ENCODE results near the gene NT5C1A.

NT5C1A gene

DNA sequence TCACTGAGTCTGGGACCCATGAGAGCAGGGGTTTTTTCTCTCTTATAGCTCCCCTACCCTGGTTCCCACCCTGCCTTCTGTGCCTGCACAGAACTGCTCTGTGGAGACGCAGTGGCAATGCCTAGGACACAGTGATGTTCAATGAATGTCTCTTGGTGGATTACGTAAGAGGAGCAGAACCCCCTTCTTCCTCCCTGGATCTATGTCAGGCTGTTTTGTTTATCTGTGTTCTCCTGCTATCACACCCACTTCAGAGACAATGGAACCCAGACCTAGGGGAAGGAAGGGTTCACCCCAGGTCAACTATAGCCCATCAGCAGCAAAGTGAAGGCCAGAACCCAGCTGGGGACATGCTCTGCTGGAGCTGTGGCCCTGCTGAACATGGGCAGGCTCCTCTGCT is 17.3 kb upstream of the NT5C1A start:
- TF ChIP-seq ZFX (IDR thresholded peaks at IDR 0.05; ENCODE audit: borderline replicate concordance) = no peak
- TF ChIP-seq, protein P1, sequence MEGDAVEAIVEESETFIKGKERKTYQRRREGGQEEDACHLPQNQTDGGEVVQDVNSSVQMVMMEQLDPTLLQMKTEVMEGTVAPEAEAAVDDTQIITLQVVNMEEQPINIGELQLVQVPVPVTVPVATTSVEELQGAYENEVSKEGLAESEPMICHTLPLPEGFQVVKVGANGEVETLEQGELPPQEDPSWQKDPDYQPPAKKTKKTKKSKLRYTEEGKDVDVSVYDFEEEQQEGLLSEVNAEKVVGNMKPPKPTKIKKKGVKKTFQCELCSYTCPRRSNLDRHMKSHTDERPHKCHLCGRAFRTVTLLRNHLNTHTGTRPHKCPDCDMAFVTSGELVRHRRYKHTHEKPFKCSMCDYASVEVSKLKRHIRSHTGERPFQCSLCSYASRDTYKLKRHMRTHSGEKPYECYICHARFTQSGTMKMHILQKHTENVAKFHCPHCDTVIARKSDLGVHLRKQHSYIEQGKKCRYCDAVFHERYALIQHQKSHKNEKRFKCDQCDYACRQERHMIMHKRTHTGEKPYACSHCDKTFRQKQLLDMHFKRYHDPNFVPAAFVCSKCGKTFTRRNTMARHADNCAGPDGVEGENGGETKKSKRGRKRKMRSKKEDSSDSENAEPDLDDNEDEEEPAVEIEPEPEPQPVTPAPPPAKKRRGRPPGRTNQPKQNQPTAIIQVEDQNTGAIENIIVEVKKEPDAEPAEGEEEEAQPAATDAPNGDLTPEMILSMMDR (IDR thresholded peaks at IDR 0.05) = no peak
- H3K27ac ChIP-seq = no peak overlapping the region

DNA sequence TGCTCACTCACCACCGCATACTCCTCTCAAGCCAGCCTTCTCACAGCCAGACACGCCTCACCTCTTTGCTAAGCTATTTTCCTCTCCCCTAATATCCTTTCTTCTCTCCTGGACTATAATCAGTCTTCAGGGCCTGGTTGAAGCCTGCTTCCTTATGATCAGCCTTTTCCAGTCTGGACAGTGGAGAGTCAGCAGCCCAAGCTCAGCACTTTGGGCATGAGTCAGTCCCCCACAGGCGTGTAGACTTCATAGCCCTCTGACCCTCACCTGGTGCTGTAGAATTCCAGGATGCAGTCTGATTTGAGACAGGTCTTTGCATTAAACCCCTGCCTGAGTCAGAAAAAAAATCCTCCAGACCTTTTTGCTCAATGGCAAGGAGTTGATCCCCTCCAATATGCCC is 16.8 kb upstream of the NT5C1A start:
- TF ChIP-seq, protein P1 (IDR thresholded peaks at IDR 0.05) = no peak
- TF ChIP-seq ZFX (IDR thresholded peaks at IDR 0.05; ENCODE audit: borderline replicate concordance) = no peak
- H3K27ac ChIP-seq = no peak overlapping the region

DNA sequence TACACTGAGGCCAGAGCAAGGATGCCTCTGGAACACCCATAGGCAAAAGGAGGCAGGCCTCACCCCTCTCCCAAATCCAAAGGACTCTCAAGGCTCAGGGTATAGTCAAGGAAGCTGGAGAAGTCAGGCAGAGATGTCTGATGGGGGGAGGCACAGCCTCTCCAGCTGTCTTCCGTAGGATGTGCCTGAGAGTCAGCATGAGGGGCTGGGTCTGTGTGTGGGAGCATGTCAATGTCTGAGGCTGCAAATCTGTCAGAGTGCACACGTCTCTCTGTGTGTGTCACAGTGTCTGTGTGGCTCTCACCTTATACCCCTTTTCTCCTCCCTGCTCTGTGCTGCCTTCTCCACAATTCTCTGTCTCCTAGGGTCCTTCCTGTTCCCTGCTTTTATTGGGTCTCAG is 15.3 kb upstream of the NT5C1A start:
- TF ChIP-seq ZFX (IDR thresholded peaks at IDR 0.05; ENCODE audit: borderline replicate concordance) = no peak
- no peak overlapping the region for H3K27ac ChIP-seq

DNA sequence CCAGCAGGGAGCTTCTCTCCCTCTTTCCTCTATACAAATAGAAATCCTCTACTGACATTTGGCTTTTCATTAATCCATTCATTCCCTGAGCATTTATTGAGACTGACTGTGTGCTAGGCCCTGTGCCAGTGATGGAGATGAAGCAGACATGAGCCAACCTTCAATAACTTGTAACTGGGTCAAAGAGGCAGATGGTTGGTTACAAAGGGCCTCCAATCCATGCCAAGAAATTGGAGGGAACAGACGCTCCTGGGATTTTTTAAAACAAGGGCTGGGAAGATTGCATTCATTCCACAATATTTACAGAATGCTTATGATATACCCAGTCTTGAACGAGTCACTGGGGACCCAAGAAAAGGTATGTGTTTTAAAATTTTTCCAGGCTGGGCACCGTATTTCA is 13.2 kb upstream of the NT5C1A start:
- H3K27ac ChIP-seq = no peak overlapping the region
- TF ChIP-seq ZFX (IDR thresholded peaks at IDR 0.05; ENCODE audit: borderline replicate concordance) = no peak
- TF ChIP-seq, protein P1 (IDR thresholded peaks at IDR 0.05) = no peak

DNA sequence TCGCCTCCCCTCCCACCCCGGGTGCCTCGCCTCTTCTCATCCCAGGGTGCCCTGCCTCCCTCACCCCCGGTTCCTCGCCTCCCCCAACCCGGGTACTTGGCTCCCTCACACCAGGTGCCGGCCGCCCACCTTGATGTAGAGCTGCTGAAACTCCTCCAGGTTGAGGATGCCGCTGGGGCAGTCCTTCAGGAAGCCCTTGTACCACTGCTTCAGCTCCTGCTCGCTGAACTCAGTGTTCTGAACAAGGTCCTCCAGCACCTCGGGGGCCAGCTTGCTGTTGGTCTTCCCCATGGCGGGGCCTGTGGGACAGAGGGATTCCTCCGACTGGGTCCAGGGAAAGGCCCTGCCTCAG is 12.4 kb upstream of the NT5C1A start:
- TF ChIP-seq ZFX (IDR thresholded peaks at IDR 0.05; ENCODE audit: borderline replicate concordance) = no peak
- TF ChIP-seq, protein P1 (IDR thresholded peaks at IDR 0.05) = no peak
- no peak overlapping the region for H3K27ac ChIP-seq

DNA sequence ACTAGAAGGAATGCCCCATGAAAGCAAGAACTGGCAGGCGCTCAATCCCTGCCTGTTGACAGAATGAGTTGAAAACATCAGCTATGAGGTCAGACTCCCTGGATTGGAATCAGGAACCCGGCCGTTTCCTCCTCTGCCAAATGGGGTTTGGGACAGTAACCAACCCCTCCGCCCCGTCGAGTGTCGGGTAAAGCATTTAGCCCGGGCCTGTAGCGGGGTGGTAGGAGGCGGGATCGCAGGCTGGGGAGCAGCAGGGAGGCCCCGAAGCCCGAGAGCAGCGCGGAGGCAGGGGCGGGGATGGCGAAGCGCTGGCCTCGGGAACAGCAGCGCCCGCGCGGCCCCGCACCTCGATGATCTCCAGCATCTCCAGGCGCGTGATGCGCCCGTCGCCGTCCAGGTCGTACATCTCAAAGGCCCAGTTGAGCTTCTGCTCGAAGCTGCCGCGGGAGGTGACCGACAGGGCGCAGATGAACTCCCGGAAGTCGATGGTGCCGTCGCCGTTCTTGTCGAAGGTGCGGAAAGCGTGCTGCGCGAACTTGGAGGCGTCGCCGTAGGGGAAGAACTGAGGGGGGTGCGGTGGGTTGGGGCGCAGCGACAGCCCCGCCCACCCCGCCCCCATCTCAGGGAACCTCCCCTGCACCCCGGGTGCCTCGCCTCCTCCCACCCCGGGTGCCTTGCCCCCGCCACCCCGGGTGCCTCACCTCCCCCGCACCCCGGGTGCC is 11.8 kb upstream of the NT5C1A start:
- no peak for TF ChIP-seq ZFX (IDR thresholded peaks at IDR 0.05; ENCODE audit: borderline replicate concordance)
- TF ChIP-seq, protein P1 (IDR thresholded peaks at IDR 0.05) = no peak
- H3K27ac ChIP-seq = no peak overlapping the region

DNA sequence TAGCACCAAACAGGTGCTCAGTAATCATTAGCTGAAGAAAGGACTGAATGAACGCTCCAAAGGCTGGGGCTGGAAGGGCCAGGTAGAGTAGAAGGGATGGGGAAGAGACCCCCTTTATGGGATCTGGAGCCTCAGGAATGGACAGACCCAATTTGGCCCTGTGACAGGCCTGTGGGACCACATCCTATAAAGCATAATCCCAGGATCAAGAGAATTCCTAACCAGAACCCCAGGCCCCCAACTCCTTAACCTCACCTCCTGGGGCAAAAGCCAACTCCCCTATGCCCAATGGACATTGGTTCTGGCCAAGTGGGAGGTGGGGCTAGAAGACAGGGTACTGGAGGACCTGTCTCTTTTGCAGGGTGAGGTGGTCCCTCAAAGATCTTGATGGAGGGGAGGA is 10.1 kb upstream of the NT5C1A start:
- no peak overlapping the region for H3K27ac ChIP-seq
- TF ChIP-seq, protein P1 (IDR thresholded peaks at IDR 0.05) = no peak
- no peak for TF ChIP-seq ZFX (IDR thresholded peaks at IDR 0.05; ENCODE audit: borderline replicate concordance)

DNA sequence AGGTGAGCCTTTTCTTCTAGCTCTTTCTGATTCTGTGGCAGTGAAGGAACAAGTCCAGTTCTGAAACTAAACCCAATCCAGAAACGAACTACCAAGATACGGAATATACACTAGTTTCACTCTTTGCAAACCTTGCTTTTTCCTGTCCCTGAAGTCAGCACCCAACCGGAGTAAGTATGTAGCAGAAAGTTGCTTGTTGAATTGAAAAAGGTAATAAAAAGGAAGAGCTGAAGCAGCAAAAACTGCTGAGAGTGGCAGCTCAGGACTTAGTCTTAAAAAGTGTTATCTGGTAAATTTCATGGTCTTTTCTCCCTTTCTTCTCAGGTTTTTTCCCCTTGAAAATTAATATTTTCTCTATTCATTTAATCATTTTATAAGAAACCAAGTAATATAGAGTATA is 9.4 kb upstream of the NT5C1A start:
- no peak overlapping the region for H3K27ac ChIP-seq
- TF ChIP-seq ZFX (IDR thresholded peaks at IDR 0.05; ENCODE audit: borderline replicate concordance) = no peak
- TF ChIP-seq, protein P1 (IDR thresholded peaks at IDR 0.05) = no peak

Data from 22Rv1 (cell line).